GM12878 (cell line): ENCODE data around the gene USP11.

ENCODE experiments used
- CTCF ChIP-seq, 3 experiments: IDR thresholded peaks in 2 of 3; conservative IDR thresholded peaks in 1 of 3; 2 replicates each; pipeline ENCODE4 v1.5.1; 2011; ENCODE audit warnings: low read depth in 3 of 3, low read length in 3 of 3, mild to moderate bottlenecking in 3 of 3, control low read depth in 2 of 3, moderate library complexity in 2 of 3, inconsistent platforms in 1 of 3, mixed read lengths in 1 of 3; ENCODE audit not compliant: control insufficient read depth in 2 of 3, insufficient read depth in 1 of 3; ENCODE audit errors: extremely low read depth in 1 of 3
- TF ChIP-seq, protein P1 (sequence below): IDR thresholded peaks from 2 replicates; pipeline ENCODE4 v1.6.1; 2011; ENCODE audit warnings: low read depth, low read length, improper control_type of control experiment, borderline replicate concordance

GRCh38 chrX:47296766-47297365, 64.1 kb downstream of the USP11 start:
- TF ChIP-seq CTCF (IDR thresholded peaks at IDR 0.05 in 2 of 3, conservative IDR thresholded peaks at IDR 0.05 in 1 of 3; ENCODE audit: control insufficient read depth in 2 of 3, extremely low read depth in 1 of 3, insufficient read depth in 1 of 3, low read depth in 3 of 3, low read length in 3 of 3) = no peak
- TF ChIP-seq, protein P1, sequence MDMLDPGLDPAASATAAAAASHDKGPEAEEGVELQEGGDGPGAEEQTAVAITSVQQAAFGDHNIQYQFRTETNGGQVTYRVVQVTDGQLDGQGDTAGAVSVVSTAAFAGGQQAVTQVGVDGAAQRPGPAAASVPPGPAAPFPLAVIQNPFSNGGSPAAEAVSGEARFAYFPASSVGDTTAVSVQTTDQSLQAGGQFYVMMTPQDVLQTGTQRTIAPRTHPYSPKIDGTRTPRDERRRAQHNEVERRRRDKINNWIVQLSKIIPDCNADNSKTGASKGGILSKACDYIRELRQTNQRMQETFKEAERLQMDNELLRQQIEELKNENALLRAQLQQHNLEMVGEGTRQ = no peak
